Naive thymus-derived CD8-positive, alpha-beta T cell (primary cell): ENCODE data around the gene CSMD2. TPM values are rescaled to one million over a fixed set of nuclear protein-coding genes. Genes with fewer than 3 reads are reported as not detected.

Experiments
- ATAC-seq, 2 donors: fragments of 150-1000 bp; cut with Tn5 transposase in 1 of 2; sonication (Bioruptor Pico), chemical (Tn5 transposase) in 1 of 2; 1 replicate in 1 of 2; 2 replicates in 1 of 2; pipeline ENCODE4 v1.10.0; 2021; ENCODE audit warnings: mild to moderate bottlenecking in 2 of 2, moderate library complexity in 2 of 2
- POLR2A ChIA-PET: fragments of 350-600 bp; sonication (Branson Sonifier 250); formaldehyde crosslinking; loops from one replicate; lab custom pipeline; 2021; ENCODE audit warnings: antibody characterized with exemption; lab: Charles Lee
- DNase-seq, 10 donors: peaks; one replicate each; pipeline versions ENCODE4 v3.0.0 to v3.0.0-alpha.2; 2020 to 2022
- H3K27ac Mint-ChIP-seq, 10 donors: one replicate each; pipeline ENCODE4 v1.8.0; 2020 to 2022; ENCODE audit warnings: mild to moderate bottlenecking in 10 of 10, mixed read lengths in 10 of 10, moderate library complexity in 4 of 10, inconsistent platforms in 1 of 10
- H3K27me3 Mint-ChIP-seq, 5 donors: one replicate each; pipeline ENCODE4 v1.8.0; 2021 to 2022; ENCODE audit warnings: mixed read lengths in 5 of 5
- H3K36me3 Mint-ChIP-seq, 3 donors: one replicate each; pipeline ENCODE4 v1.8.0; 2020 to 2022; ENCODE audit warnings: mixed read lengths in 3 of 3, mild to moderate bottlenecking in 2 of 3, inconsistent platforms in 1 of 3
- H3K4me1 Mint-ChIP-seq, 4 donors: one replicate each; pipeline ENCODE4 v1.8.0; 2021 to 2022; ENCODE audit warnings: mixed read lengths in 4 of 4
- H3K4me3 Mint-ChIP-seq, 10 donors: one replicate each; pipeline ENCODE4 v1.8.0; 2020 to 2022; ENCODE audit warnings: mild to moderate bottlenecking in 10 of 10, mixed read lengths in 10 of 10, moderate library complexity in 6 of 10, inconsistent platforms in 1 of 10
- H3K9me3 Mint-ChIP-seq, 9 donors: one replicate each; pipeline ENCODE4 v1.8.0; 2020 to 2022; ENCODE audit warnings: mixed read lengths in 9 of 9, mild to moderate bottlenecking in 3 of 9, inconsistent platforms in 1 of 9, moderate library complexity in 1 of 9
- polyA plus RNA-seq, 3 donors: library from polyadenylated mRNA; unstranded; fragments of 300-500 nt; fragmentation: Illumina TruSeq; gene quantifications; one replicate each; pipeline ENCODE4 v1.2.3, GENCODE V29; 2021
- total RNA-seq, 8 experiments: library from RNA in 2 of 8; stranded (reverse) in 2 of 8; gene quantifications; one replicate each; pipeline ENCODE4 v1.2.3 and lab custom pipeline; 2021 to 2026

The CSMD2 gene
- total and polyA plus RNA-seq, 5 experiments from 2014 or later = not detected

GRCh38 chr1:34144766-34145165 lies 20.3 kb downstream of the CSMD2 start:
- H3K27me3 Mint-ChIP-seq = peaks cover 9 to 25% (median 24%) of the 10 kb centered on the region in 5 donors
- no peak overlapping the region for H3K27ac Mint-ChIP-seq
- POLR2A ChIA-PET = no interaction called here

DNA sequence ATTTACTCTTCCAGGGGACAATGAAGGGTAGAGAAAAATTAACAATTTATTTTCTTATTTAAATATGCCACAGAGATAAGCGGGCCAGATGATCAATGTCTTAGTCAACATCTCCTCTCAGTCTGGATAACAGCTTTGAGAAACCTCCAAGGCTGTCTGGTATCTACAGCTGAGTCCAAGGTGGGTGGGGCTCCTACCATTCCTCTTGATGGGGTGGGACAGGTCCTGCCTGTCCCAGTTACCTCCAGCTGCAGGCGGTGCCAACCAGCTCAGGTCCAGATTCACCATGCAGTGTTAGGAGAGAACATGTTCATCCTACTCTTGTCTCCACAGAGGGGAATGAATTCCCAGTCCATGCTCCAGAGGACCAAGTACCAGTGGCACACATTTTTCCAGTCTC lies 21.1 kb downstream of the CSMD2 start:
- H3K27ac Mint-ChIP-seq = peak overlapping the region in 1 of 10 donors; percentile 65
- POLR2A ChIA-PET = no interaction called here
- no peak for ATAC-seq
- H3K27me3 Mint-ChIP-seq = peaks cover 9 to 24% (median 19%) of the 10 kb centered on the region in 5 donors
- H3K9me3 Mint-ChIP-seq = peaks cover 0 to 3% (median 0%) of the 10 kb centered on the region in 9 donors
- no peaks in the 10 kb centered on the region for H3K4me1 Mint-ChIP-seq
- no peak for DNase-seq
- no peaks in the 10 kb centered on the region for H3K36me3 Mint-ChIP-seq
- H3K4me3 Mint-ChIP-seq = no peak overlapping the region

More at GRCh38 chr1:34144766-34145165, 20.3 kb downstream of the CSMD2 start:
- Mint-ChIP-seq H3K9me3 (peaks cover 0 to 3% (median 0%) of the 10 kb centered on the region in 9 donors), H3K4me3 (no peak overlapping the region), H3K4me1 (no peaks in the 10 kb centered on the region), H3K36me3 (no peaks in the 10 kb centered on the region)
- DNase-seq (no peak), ATAC-seq (no peak)

DNA sequence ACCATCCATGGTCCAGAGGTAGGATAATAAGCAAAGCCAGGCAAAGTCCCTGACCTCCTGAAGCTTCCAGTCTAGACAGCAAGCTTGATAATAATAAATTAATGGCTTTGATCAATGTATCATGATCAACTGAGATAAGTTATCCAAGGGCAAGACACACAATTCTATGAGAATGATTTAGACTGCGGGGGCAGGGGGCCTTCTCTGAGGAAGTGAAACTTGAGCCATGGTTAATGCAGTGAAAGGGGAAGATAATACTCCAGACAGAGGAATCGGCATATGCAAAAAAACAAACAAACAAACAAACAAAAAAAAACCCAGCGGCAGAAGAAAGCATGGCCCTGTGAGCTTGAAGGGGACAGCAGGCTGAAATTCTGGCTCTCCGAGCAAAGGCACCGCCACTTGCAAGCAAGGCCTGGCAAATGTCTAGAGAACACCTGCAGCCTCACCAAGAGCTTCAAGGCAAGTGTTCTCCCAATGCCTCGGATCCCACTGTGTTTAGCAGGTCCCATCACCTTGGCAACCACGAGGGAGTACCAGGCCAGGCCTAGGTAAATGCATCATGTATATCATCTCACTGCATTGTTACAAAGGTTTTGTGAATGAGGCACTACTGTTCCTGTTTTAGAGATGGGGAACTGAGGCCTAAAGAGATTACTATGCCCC lies 24.9 kb downstream of the CSMD2 start:
- Mint-ChIP-seq H3K36me3 (no peaks in the 10 kb centered on the region), H3K27me3 (peaks cover 6 to 12% (median 9%) of the 10 kb centered on the region in 5 donors), H3K9me3 (peaks cover 0 to 3% (median 0%) of the 10 kb centered on the region in 9 donors), H3K4me1 (no peaks in the 10 kb centered on the region), H3K4me3 (no peak overlapping the region), H3K27ac (no peak overlapping the region)
- DNase-seq (no peak), ATAC-seq (no peak)
- POLR2A ChIA-PET = no interaction called here

DNA sequence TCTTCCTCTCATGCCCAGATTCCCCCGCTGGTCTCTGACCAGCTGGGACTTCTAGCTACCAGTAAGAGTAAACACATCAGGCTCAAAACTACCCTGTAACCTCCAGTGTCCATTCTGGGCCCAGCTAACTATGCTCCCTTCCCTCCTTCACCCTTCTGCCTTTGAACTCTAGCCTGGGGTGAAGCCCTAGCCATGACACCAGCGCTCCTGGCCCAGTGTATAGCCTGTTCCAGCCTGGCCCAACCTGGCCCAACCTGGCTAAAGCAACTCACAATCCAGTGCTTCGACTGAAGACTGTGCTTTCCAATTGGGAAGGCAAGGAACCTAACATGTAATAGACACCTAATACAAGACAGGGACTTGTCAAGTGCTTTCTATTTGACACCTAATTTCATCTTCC lies 27.6 kb downstream of the CSMD2 start:
- POLR2A ChIA-PET = no interaction called here
- no peaks in the 10 kb centered on the region for H3K4me1 Mint-ChIP-seq
- peaks cover 0 to 3% (median 0%) of the 10 kb centered on the region in 9 donors for H3K9me3 Mint-ChIP-seq
- DNase-seq (no peak), ATAC-seq (no peak)
- peaks cover 6 to 17% (median 10%) of the 10 kb centered on the region in 5 donors for H3K27me3 Mint-ChIP-seq
- no peak overlapping the region for H3K27ac Mint-ChIP-seq
- no peak overlapping the region for H3K4me3 Mint-ChIP-seq
- no peaks in the 10 kb centered on the region for H3K36me3 Mint-ChIP-seq

DNA sequence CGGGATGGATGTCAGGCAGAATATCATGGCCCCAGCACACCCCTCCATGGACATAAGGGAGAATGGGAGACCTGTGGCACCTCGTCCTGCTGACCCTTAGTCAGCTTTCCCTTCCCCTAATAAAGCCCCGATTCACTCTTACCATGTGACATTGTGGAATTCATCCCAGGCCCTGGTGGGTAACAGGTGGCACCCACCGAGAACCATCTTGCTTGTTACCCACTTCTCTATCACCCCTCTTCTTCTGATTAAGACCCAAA lies 32.9 kb downstream of the CSMD2 start:
- Mint-ChIP-seq H3K4me3 (no peak overlapping the region), H3K27me3 (peaks cover 0 to 26% (median 18%) of the 10 kb centered on the region in 5 donors), H3K27ac (no peak overlapping the region), H3K4me1 (no peaks in the 10 kb centered on the region), H3K36me3 (no peaks in the 10 kb centered on the region), H3K9me3 (no peaks in the 10 kb centered on the region)
- POLR2A ChIA-PET = no interaction called here
- no peak for DNase-seq
- ATAC-seq = no peak

- no peaks in the 10 kb centered on the region for H3K9me3 Mint-ChIP-seq
- H3K4me3 Mint-ChIP-seq = no peak overlapping the region
- H3K27me3 Mint-ChIP-seq = peaks cover 2 to 27% (median 24%) of the 10 kb centered on the region in 5 donors
- no peak for ATAC-seq
- H3K36me3 Mint-ChIP-seq = no peaks in the 10 kb centered on the region
- DNase-seq = no peak
- H3K4me1 Mint-ChIP-seq = no peaks in the 10 kb centered on the region
- H3K27ac Mint-ChIP-seq = no peak overlapping the region
- POLR2A ChIA-PET = no interaction called here
These were observed 33.5 kb downstream of the CSMD2 start for GRCh38 chr1:34131396-34132160.

DNA sequence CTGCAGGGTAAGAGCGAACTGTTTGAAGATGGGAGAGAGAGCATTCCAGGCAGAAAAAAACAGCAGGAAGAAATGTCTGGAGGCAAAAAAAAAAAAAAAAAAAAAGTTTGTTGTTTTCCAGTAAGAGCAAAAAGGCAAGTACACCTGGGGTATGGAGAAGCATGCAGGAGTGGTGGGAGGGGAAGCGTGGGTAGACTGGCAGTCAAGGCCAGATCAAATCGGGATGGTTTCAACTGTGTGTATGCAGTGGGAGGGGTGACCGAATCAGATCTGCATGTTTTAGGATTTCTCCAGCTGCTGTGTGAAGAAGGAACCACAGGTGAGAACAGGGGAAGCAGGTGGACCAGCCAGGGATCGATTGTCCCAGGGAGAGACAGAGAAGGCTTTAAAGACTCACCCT lies 34.7 kb downstream of the CSMD2 start:
- POLR2A ChIA-PET = no interaction called here

GRCh38 chr1:34129630-34130029 lies 35.4 kb downstream of the CSMD2 start:
- Mint-ChIP-seq H3K27me3 (peaks cover 5 to 41% (median 32%) of the 10 kb centered on the region in 5 donors), H3K9me3 (no peaks in the 10 kb centered on the region), H3K4me3 (no peak overlapping the region), H3K36me3 (no peaks in the 10 kb centered on the region), H3K4me1 (no peaks in the 10 kb centered on the region), H3K27ac (no peak overlapping the region)
- DNase-seq (no peak), ATAC-seq (no peak)
- POLR2A ChIA-PET = no interaction called here

More for the DNA sequence above, 34.7 kb downstream of the CSMD2 start:
- no peaks in the 10 kb centered on the region for H3K9me3 Mint-ChIP-seq
- peak overlapping the region in 1 of 10 donors; percentile 29 for H3K4me3 Mint-ChIP-seq
- DNase-seq (no peak), ATAC-seq (no peak)
- no peak overlapping the region for H3K27ac Mint-ChIP-seq
- H3K27me3 Mint-ChIP-seq = peaks cover 2 to 34% (median 28%) of the 10 kb centered on the region in 5 donors
- no peaks in the 10 kb centered on the region for H3K36me3 Mint-ChIP-seq
- no peaks in the 10 kb centered on the region for H3K4me1 Mint-ChIP-seq

- H3K4me1 Mint-ChIP-seq = no peaks in the 10 kb centered on the region
These were observed 36.7 kb downstream of the CSMD2 start for GRCh38 chr1:34128186-34128889.

DNA sequence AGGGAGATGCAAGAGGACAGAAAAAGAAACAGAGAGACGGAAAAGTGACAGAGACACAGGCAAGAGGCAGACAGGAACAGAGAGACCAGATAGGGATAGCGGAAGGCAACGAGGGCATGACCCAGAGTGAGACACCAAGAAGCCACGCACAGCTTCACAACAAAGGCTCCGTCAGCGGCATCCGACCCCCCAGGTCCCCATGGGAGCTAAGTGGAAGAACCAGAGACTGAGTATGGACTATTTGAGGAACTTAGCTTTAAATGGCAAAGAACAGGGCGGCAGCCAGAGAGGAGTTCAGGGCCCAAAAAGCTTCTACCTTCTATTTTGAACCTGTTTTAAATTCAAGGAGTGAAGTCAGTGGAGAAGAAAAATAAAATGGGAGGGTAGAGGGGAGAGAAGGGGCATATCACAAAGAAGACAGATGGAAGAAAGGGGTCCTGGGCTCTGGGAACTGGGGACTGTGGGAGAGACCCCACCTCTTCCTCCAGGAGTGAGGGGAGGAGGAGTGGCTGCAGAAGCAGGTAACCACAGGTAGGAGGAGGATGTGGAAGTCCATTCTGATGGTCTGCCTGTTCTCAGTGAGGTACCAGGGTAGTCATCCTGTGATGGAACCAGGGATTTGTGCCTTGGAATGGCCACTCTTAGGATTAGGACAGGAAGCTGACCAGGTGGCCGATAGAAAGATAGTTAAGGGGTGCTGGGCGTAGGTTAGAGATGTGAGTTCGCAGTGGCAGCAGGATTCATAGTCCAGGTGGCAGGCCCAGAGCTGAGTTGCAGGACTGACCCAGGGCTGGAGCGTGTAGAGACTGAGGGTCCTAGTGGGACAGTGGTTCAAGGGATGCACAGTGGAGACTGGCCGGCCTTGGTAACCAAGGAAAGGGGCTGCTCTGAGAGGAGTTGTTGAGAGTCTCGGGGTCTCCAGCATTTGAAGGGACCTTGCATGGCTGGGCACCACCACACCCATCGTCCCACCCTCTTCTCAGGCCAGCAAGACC lies 37.7 kb downstream of the CSMD2 start:
- Mint-ChIP-seq H3K27ac (no peak overlapping the region), H3K27me3 (peaks cover 5 to 40% (median 36%) of the 10 kb centered on the region in 5 donors), H3K4me1 (no peaks in the 10 kb centered on the region), H3K9me3 (no peaks in the 10 kb centered on the region), H3K4me3 (no peak overlapping the region), H3K36me3 (no peaks in the 10 kb centered on the region)
- POLR2A ChIA-PET = no interaction called here
- no peak for DNase-seq
- ATAC-seq = no peak

More at GRCh38 chr1:34128186-34128889, 36.7 kb downstream of the CSMD2 start:
- DNase-seq (no peak), ATAC-seq (no peak)
- H3K4me3 Mint-ChIP-seq = no peak overlapping the region
- POLR2A ChIA-PET = no interaction called here
- peaks cover 5 to 42% (median 32%) of the 10 kb centered on the region in 5 donors for H3K27me3 Mint-ChIP-seq
- H3K9me3 Mint-ChIP-seq = no peaks in the 10 kb centered on the region
- H3K36me3 Mint-ChIP-seq = no peaks in the 10 kb centered on the region
- H3K27ac Mint-ChIP-seq = peak overlapping the region in 2 of 10 donors; percentile 20 to 27

DNA sequence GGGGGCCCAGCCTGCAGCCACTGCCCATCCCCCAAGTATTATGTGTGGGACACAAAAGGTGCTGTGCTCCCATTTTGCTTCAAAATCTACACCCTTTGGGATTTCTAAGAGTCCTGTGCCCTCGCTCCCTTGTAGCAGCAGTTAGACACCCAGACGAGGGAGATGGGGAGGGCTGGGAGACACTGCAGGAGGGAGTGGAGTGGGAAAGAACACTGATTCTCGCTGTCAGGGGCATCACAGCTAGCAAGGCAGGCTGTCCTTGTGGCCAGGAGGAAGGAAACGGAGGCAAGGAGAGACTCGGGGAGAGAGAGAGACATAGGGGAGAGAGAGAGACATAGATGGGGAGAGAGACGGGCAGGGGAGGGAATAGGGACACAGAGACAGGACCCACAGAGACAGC lies 38.5 kb downstream of the CSMD2 start:
- no peak overlapping the region for H3K27ac Mint-ChIP-seq
- H3K9me3 Mint-ChIP-seq = no peaks in the 10 kb centered on the region
- no peak overlapping the region for H3K4me3 Mint-ChIP-seq
- no peaks in the 10 kb centered on the region for H3K36me3 Mint-ChIP-seq
- H3K4me1 Mint-ChIP-seq = no peaks in the 10 kb centered on the region
- POLR2A ChIA-PET = no interaction called here
- no peak for DNase-seq
- H3K27me3 Mint-ChIP-seq = peaks cover 5 to 39% (median 35%) of the 10 kb centered on the region in 5 donors
- ATAC-seq = no peak

DNA sequence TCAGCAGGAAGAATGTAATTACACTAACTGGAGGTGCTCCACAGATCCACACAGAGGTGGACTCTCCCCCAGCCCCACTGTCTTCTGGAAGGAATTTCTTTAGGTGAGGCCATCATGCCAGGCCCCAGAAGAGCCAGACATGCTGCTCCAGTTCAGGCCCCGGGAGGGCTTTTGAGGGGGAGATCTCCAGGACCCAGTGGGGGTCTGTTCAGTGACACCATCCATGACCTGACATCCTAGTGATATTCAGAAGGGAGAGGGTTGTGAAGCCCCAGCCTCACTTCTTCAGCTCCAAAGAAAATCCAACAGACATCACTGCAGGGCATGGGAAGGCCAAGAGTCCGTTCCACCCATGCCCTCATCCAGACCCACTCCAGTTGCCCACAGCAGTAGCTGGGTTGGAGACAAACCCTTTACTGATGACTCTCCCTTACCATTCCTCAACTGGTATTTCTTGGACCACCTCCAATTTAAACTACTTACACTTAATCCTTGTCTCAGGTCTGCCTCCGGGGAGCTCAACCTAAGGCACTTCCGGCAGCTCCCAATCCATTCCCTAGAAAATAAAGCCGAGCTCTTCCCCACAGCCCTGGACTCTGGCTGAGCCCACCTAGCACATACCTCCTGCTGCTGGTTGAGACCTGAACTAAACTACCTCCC lies 39.2 kb downstream of the CSMD2 start:
- Mint-ChIP-seq H3K4me3 (no peak overlapping the region), H3K36me3 (no peaks in the 10 kb centered on the region), H3K4me1 (no peaks in the 10 kb centered on the region), H3K27ac (no peak overlapping the region), H3K27me3 (peaks cover 5 to 39% (median 35%) of the 10 kb centered on the region in 5 donors), H3K9me3 (no peaks in the 10 kb centered on the region)
- no peak for ATAC-seq
- POLR2A ChIA-PET = no interaction called here
- no peak for DNase-seq
